Neural progenitor cell (in vitro differentiated cells): ENCODE measurements around the gene DEGS2.

Source experiments
- EZH2 ChIP-seq: fragments of 200-600 bp; sonication (generic); IDR thresholded peaks from 2 replicates; pipeline ENCODE4 v1.6.1; 2017; ENCODE audit warnings: antibody characterized with exemption, mild to moderate bottlenecking, moderate library complexity
- TF ChIP-seq, protein P1 (sequence below): fragments of 200-600 bp; sonication (generic); IDR thresholded peaks from 2 replicates; pipeline ENCODE4 v1.5.1; 2017; ENCODE audit warnings: antibody characterized with exemption, mild to moderate bottlenecking

DNA sequence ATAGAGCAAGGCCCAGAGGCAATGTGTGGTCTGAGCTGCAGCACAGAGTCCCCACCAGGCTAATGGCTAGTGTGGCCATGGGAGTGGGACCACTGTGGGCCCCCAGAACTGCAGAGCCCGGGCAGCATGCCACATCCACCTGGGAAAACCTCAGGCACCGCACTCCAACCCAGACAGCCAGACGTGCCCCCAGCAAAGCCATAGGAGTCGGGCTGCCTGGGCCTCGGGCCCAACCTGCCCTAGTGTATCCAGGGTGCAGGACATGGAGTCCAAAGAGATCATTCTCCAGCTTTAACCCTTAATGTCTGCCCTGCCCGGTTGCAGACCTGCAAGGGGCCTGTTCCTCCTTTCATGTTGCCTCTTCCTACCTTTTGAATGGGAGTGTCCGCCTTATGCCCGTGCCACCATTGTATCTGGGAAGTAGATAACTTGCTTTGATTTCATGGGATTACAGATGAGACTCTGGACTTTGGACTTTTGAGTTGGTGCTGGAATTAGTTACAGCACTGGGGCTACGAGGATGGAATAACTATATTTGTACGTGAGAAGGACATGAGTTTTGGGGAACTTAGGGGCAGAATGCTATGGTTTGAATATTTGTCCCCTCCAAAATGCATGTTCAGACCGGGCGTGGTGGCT is 29.1 kb upstream of the DEGS2 start:
- TF ChIP-seq EZH2: no peak
- TF ChIP-seq, protein P1, sequence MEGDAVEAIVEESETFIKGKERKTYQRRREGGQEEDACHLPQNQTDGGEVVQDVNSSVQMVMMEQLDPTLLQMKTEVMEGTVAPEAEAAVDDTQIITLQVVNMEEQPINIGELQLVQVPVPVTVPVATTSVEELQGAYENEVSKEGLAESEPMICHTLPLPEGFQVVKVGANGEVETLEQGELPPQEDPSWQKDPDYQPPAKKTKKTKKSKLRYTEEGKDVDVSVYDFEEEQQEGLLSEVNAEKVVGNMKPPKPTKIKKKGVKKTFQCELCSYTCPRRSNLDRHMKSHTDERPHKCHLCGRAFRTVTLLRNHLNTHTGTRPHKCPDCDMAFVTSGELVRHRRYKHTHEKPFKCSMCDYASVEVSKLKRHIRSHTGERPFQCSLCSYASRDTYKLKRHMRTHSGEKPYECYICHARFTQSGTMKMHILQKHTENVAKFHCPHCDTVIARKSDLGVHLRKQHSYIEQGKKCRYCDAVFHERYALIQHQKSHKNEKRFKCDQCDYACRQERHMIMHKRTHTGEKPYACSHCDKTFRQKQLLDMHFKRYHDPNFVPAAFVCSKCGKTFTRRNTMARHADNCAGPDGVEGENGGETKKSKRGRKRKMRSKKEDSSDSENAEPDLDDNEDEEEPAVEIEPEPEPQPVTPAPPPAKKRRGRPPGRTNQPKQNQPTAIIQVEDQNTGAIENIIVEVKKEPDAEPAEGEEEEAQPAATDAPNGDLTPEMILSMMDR: no peak
